ENCODE measurements around the gene LRRN2. TPM values are rescaled to one million over a fixed set of nuclear protein-coding genes. Genes with fewer than 3 reads are reported as not detected.

LRRN2 gene
- total and polyA plus RNA-seq, 2 of the 8 experiments (the other 6 are each of a cell fraction or from before 2014, with no cell fraction given) = 1.8 to 2.3 TPM

DNA sequence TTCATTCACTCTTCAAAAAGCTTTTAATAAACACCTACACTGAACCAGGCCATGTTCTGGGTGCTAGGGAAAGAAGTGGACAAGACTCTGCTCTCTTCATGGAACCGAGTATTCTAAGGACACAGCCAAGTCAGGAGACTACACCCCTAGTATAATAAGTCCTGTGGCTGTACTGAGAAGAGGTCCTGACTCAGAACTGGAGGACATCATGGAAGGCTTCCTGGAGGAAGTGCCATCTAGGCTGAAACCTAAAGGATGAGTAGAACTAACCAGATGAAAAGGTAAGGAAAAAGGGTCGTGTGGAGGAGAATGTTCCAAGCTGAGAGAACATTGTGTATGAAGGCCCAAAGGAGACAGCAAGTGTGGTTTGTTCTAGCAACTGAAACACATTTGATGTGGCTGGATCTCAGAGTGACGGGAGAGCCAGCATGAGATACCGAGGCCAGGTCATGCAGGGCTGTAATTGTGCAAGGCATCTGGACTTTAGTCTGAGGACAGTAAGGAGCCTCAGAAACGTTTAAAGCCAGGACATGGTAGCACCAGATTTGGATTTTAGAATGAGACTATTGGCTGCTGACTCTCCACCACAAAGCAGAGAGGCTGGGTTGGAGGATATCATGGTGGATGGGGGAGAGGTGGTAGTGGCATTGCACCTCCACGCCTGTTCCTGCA lies 82.5 kb downstream of the LRRN2 start (continued):
- TF ChIP-seq GABPA (IDR thresholded peaks at IDR 0.05; ENCODE audit: borderline replicate concordance, insufficient read depth, low read length) (no peak), TEAD4 (IDR thresholded peaks at IDR 0.05; ENCODE audit: low read depth, low read length) (no peak), CREB1 (IDR thresholded peaks at IDR 0.05) (no peak), CTBP2 (IDR thresholded peaks at IDR 0.05; ENCODE audit: borderline replicate concordance, insufficient read depth, insufficient read length, low read length) (no peak)
- TF ChIP-seq, protein P1, sequence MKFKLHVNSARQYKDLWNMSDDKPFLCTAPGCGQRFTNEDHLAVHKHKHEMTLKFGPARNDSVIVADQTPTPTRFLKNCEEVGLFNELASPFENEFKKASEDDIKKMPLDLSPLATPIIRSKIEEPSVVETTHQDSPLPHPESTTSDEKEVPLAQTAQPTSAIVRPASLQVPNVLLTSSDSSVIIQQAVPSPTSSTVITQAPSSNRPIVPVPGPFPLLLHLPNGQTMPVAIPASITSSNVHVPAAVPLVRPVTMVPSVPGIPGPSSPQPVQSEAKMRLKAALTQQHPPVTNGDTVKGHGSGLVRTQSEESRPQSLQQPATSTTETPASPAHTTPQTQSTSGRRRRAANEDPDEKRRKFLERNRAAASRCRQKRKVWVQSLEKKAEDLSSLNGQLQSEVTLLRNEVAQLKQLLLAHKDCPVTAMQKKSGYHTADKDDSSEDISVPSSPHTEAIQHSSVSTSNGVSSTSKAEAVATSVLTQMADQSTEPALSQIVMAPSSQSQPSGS (IDR thresholded peaks at IDR 0.05; ENCODE audit: low read length) = no peak
